ENCODE measurements around the gene ITGA2B. TPM values are rescaled to one million over a fixed set of nuclear protein-coding genes. Genes with fewer than 3 reads are reported as not detected.
A peak's percentile ranks its signal among the peaks of the same experiment; 100 is the strongest.

Gene ITGA2B
- total RNA-seq (2012; rRNA removed): under 0.01 TPM in 2 replicates
- 0.22 and 0.26 TPM in 2 replicates for polyA plus RNA-seq (2012; rRNA removed)
- 0.04 and 0.21 TPM in 2 replicates for polyA plus RNA-seq (2012; cell fraction: cytosol; rRNA removed)
- 2.4 and 2.8 TPM in 2 replicates for polyA plus RNA-seq (2012; cell fraction: nucleus; rRNA removed; ENCODE audit: low replicate concordance)
- Bru-seq, nascent RNA: percentile 25 among the genes with signal in this experiment
- percentile 31 among the genes with signal in this experiment for BruChase-seq, experiment 1, labeled RNA remaining after a 6-hour chase
- BruChase-seq, experiment 2, labeled RNA remaining after a 2-hour chase: percentile 26 among the genes with signal in this experiment
- long read RNA-seq: 0 reads

DNA sequence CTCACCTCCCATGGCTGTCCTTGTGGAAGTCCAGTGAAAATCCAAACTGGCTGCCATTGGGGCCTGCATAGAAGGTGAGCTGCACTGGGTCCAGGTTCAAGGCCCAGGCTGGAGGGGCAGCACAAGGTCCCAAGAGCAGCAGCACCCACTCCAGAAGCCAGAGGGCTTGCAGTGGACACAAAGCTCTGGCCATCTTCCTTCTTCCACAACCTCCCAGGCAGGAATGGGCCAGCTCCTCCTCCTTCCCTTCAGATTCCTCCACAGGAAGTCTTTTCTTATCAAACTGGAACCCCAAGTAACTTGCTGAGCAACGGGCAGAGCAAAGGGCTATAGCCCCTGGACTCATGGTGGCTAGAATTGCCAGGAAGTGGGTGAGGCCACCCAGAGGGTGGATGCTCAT, at the start of gene ITGA2B:
ITGA2B (minus strand) TSS at position 369 of the 400 bp plus-strand sequence; CDS start at position 193, 176 bp downstream.
- in situ Hi-C loops (cut with MboI; ENCODE audit: low sequenced_read_pairs): no loop called here
- no peak for TF ChIP-seq NFE2L2 (IDR thresholded peaks at IDR 0.05; ENCODE audit: low read depth, low read length)
- TF ChIP-seq POLR2A (IDR thresholded peaks at IDR 0.05; ENCODE audit: low read depth, low read length): no peak
- TF ChIP-seq RCOR1 (IDR thresholded peaks at IDR 0.05; ENCODE audit: insufficient replicate concordance, low read length): no peak
- TF ChIP-seq CHD1 (IDR thresholded peaks at IDR 0.05; ENCODE audit: low read depth, low read length): no peak
- TF ChIP-seq CEBPB (IDR thresholded peaks at IDR 0.05; ENCODE audit: low read depth, low read length): no peak
- no peak for TF ChIP-seq CTCF (conservative IDR thresholded peaks at IDR 0.05; ENCODE audit: low read depth, low read length)

More for the DNA sequence above, at the start of gene ITGA2B:
- no peak within 1 kb of the TSS for H3K18ac ChIP-seq (ENCODE audit: low read depth, low read length)
- H2AFZ ChIP-seq (replicated peaks; ENCODE audit: low read length, poor library complexity): no peak within 1 kb of the TSS
- no peak within 1 kb of the TSS for H3K9ac ChIP-seq (ENCODE audit: low read depth, low read length)
- no peak within 1 kb of the TSS for H3K27ac ChIP-seq (ENCODE audit: insufficient read depth, low read length)
- H2BK15ac ChIP-seq (ENCODE audit: low read depth, low read length): no peak within 1 kb of the TSS
- H3K4me2 ChIP-seq (ENCODE audit: low read depth, low read length): no peak within 1 kb of the TSS
- ChIA-PET CTCF (no interaction called here), POLR2A (ENCODE audit: unreplicated experiment) (no interaction called here)
- no peak within 1 kb of the TSS for H3K14ac ChIP-seq (replicated peaks; ENCODE audit: low read depth, low read length)
- H3K23ac ChIP-seq (ENCODE audit: low read depth, low read length): no peak within 1 kb of the TSS
- H2BK5ac ChIP-seq (ENCODE audit: low read depth, low read length, poor library complexity, severe bottlenecking): no peak within 1 kb of the TSS
- H3K9me3 ChIP-seq (ENCODE audit: control insufficient read depth, insufficient read depth, low read length): no peaks in the 10 kb centered on the region
- H2AK9ac ChIP-seq (replicated peaks; ENCODE audit: low read depth, low read length, poor library complexity): no peak within 1 kb of the TSS
- no peak within 1 kb of the TSS for H3K56ac ChIP-seq (ENCODE audit: extremely low read depth, insufficient read depth, low read length)
- no peaks in the 10 kb centered on the region for H3K9me1 ChIP-seq (ENCODE audit: insufficient read depth, low read length)
- intact Hi-C loops (cut with micrococcal nuclease) (no loop called here), dilution Hi-C loops (cut with HindIII; ENCODE audit: low sequenced_read_pairs, unreplicated experiment) (no loop called here)
- H4K20me1 ChIP-seq (ENCODE audit: insufficient read depth, low read length): no peaks in the 10 kb centered on the region
- H4K8ac ChIP-seq (ENCODE audit: low read depth in 2 of 2, low read length in 2 of 2): no peak within 1 kb of the TSS
- no peak within 1 kb of the TSS for H3K4me3 ChIP-seq (ENCODE audit: insufficient read depth, low read depth, low read length)
- ATAC-seq (ENCODE audit: low read depth) (no peak), DNase-seq (no peak)
- H3K79me1 ChIP-seq (ENCODE audit: low read depth in 1 of 2, low read length in 2 of 2): no peaks in the 10 kb centered on the region
- H4K91ac ChIP-seq (ENCODE audit: insufficient read depth, low read depth, low read length): no peak within 1 kb of the TSS
- no TSS peak for BruUV-seq (replicated peaks)
- H3K4me1 ChIP-seq (ENCODE audit: control insufficient read depth, insufficient read depth, low read length): peaks cover 2% of the 10 kb centered on the region; the same call in 1 of the 2 replicates
- H3K27me3 ChIP-seq (ENCODE audit: control insufficient read depth, insufficient read depth, low read length): peaks cover 9% of the 10 kb centered on the region
- H3K36me3 ChIP-seq (ENCODE audit: control insufficient read depth, insufficient read depth, low read length): no peaks in the 10 kb centered on the region
- H2BK120ac ChIP-seq (ENCODE audit: low read depth, low read length): no peak within 1 kb of the TSS
- H3K4ac ChIP-seq (ENCODE audit: low read depth, low read length): no peak within 1 kb of the TSS
- no peak within 1 kb of the TSS for H4K5ac ChIP-seq (ENCODE audit: low read depth, low read length)
- WGBS, 2 experiments (ENCODE audit: extremely low coverage in 2 of 2, insufficient read length in 1 of 2): no CpG with 5 or more reads among the region's 1 CpG
- no peak within 1 kb of the TSS for H2AK5ac ChIP-seq (ENCODE audit: low read depth, low read length)
- no peak within 1 kb of the TSS for H2BK20ac ChIP-seq (ENCODE audit: low read depth, low read length)
